NCI-H748 treated with DMSO at 0.1 percent for 48 hours (cell line): ENCODE measurements around the gene GALK2.

Source experiments
- DNase-seq: peaks from one replicate; lab custom pipeline; 2025; lab: John Stamatoyannopoulos, UW

Gene GALK2

GRCh38 chr15:49282366-49282765 lies 112.3 kb downstream of the GALK2 start:
- no peak for DNase-seq

- no peak for DNase-seq
These were observed 116.8 kb downstream of the GALK2 start for GRCh38 chr15:49286649-49287404.

DNA sequence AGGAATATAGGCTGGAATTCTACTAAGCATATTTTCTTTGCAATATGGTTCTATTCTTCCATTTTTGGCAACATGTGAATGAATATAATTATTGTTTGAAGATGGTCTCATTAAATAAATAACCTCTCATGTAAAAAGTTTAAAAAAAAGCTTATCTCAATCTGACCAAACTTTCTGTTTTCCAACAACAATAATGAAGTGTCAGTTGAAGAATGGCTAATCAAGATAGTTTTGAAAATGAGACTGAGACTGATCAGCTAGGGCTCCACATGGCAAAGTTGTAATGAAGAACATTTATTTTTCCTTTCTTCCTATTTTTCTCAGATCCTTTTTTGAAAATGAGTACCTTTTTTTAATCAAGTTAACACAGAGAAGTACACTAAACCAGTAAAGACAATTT lies 117.4 kb downstream of the GALK2 start:
- DNase-seq: no peak

DNA sequence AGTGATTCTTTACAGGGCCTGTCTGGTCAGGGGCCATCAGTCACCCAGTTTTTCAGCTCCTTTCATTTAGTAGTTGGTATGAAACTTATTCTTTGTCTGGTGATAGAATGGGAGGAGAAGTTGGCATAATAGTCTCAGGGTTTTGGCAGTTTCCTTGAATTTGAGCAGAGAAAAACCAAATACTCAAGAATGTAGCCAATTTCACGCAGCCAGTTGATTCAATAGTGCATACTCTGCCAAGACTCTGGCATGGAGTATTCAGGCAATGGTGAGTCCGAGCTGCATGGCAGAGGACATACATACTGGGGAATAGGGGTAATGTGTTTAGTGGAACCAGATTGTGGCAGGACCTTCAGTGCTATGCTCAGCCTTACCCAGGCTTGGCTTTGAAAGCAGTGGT lies 118.3 kb downstream of the GALK2 start:
- no peak for DNase-seq

- DNase-seq: no peak
These were observed 120.1 kb downstream of the GALK2 start for GRCh38 chr15:49290191-49290590.

DNA sequence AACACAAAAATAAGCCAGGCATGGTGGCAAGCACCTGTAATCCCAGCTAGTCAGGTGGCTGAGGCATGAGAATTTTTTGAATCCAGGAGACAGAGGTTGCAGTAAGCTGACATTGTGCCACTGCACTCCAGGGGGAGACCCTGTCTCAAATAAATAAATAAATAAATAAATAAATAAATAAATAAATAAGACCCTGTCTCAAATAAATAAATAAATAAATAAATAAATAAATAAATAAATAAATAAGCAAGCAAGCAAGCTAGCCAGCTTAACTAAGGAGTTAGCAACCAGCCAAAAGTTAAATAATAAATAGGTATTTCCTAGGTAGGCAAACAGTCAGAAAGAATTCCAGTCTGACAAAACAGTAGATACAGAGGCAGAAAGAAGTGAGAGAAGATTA lies 123.9 kb downstream of the GALK2 start:
- no peak for DNase-seq

GRCh38 chr15:49296258-49296657 lies 126.2 kb downstream of the GALK2 start:
- no peak for DNase-seq

DNA sequence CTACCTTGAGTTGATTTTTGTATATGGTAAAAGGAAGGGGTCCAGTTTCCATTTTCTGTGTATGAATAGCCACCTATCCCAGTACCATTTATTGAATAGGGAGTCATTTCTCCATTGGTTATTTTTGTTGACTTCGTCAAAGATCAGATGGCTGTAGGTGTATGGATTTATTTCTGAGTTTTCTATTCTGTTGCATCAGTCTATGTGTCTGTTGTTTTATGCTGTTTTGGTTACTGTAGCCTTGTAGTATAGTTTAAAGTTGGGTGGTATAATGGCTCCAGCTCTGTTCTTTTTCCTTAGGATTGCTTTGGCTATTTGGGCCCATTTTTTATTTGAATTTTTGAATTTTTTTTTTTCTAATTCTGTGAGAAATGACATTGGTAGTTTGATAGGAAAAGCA lies 127.5 kb downstream of the GALK2 start:
- no peak for DNase-seq

DNA sequence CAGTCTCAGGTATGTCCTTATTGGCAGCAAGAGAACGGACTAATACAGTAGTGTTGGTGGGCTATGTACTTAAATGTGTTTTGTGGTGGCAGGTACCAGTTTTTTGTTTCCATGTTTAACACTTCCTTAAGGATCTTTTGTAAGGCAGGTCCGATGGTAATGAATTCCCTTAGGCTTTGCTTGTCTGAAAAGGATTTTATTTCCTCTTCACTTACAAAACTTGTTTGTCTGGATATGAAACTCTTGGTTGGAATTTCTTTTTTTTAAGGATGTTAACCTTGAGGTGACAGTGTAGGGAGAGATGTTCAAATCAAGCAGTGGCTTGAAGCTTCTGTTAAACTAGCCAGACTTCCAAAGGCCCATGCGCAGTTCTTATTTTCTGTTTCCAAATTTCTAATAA lies 130.8 kb downstream of the GALK2 start:
- no peak for DNase-seq

DNA sequence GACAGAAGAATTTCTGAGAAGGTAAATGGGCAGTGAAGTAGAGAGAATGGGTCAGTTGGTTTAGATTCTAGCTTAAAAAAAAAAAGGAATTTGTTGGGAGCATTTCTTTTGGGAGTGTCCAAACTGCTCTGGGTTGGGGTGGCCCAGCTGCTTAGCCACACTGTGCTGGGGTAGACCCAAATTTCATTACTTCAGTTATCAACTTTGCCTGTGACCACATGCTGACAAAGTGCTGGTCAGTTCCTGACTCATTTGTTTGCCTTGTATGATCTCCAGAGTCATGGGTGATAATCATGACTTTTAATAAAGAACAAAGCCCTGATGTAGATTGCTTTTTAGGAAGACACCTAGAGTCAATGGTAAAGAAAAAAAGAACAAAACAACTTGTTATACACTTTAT lies 131.5 kb downstream of the GALK2 start:
- DNase-seq: no peak

DNA sequence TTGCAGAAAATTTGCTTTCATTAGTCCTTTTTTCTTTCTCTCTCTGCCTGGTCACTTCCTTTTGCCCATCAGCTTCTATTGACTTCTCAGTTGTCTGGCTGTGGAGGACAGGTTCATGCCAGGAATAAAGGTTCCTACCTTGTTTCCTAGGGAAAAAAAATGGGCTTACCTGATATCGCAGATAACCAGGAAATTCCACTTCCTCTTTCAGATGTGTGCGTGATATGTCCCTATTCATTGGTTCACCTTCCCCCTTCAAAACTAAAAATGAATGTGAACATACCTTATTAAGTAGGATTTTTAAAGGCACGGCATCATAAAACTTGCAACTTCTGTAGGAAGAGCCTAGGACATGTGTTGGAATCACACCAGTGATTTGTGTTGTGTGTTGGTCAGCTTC lies 133.0 kb downstream of the GALK2 start:
- DNase-seq: no peak

DNA sequence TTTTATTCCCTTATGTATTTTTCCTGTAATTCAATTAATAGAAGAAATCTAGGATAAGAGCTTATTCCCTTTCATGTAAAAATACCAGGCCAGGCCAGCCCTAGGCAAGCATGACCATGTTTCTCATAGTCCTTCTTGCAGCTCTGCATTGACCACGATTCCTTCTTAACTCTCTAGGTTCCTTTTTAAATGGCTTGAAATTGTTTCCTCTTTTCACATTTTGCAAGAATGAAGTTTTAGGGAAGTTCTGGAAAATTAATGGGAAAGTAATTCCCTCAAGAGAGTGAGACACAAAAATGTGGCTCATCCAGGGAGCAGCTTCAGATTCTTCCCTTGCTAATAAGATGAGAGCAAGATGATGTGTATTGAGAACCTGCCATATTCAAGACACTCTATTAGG lies 136.5 kb downstream of the GALK2 start:
- no peak for DNase-seq

DNA sequence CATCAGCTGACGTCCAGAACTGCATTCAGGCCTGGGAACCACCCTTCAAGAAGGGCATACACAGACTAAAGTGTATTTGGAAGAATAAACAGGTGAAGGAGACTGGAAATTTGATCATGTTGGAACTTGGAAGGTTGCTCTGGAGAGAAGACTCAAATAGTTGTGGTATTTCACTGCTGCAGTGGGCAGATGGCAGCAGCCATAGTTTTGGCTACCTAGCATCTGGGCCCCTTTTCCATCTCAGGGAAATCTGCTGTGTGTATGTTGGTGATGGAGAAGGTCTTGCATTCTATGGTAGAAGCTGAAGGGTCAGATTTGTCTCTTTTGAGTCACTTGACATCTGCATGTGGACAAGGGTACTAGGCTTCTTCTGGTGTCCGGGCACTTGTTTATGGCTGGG lies 138.6 kb downstream of the GALK2 start:
- no peak for DNase-seq

DNA sequence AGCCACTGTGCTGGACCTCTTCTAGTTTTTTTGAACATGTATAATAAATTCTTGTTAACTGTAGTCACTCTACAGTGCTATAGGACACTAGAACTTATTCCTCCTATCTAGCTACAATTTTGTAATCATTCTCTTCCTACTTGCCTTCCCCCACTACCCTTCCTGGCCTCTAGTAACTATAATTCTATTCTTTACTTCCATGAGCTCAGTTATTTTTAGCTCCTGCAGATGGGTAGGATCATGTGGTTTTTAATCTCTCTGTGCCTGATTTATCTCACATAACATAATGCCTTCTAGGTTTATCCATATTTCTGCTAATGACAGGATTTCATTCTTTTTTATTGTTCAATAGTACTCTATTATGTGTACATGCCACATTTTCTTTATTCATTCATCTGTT lies 139.8 kb downstream of the GALK2 start:
- DNase-seq: no peak

DNA sequence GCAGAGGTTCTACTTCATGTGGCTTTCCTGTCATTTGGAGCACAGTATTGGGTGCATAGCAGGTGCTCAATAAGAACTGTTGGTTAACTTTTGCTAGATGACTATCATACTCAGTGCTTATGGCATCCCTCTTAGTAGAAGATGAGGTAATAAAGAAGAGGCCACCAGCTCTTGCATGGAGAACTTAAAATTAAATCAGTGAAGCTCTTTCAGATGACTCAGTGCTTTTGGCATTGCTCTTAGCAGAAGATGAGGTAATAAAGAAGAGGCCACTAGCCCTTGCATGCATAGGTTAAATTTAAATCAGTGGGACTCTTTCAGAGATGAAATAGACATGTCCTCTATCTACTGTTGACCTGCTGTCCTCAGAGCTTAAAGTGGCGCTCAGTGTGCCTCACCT lies 143.6 kb downstream of the GALK2 start:
- no peak for DNase-seq

DNA sequence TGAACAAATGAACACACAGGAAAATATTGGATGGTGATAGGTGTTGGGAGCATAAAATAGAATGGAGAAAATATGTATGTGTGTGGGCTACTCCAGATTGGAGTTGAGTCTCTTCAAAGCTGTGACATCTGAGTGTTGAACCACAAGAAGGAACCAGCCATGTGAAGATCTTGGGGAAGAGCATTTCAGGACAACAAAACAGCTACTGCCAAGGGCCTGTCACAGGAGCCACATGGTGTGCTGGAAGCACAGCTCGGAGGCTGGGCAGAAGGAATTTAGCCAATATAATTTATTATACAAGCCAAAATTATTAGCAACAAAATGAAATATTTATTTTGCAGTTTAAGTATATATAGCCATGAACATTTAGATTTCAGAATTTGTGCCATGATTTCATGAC lies 144.7 kb downstream of the GALK2 start:
- DNase-seq: no peak

- no peak for DNase-seq
These were observed 145.4 kb downstream of the GALK2 start for GRCh38 chr15:49315391-49315823.

DNA sequence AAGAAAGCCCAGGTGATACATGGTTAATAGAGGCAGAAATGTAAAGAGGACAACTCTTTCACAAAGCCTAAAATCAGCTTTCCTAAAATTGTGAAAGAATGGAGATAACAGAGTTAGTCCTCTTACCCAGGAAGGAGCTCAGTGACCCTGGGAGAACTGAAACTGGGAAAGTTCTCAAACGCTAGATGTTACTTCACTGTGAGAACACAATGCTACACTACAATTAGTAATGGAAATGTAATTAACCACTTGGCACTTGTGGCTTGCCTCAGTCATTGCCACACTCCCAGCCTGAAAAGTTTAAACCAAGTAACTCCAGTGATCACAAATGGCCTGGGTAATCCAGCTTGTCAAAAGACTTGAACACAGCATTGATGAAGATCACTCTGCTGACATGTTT lies 150.3 kb downstream of the GALK2 start:
- no peak for DNase-seq

GRCh38 chr15:49323207-49323606 lies 153.2 kb downstream of the GALK2 start:
- no peak for DNase-seq

GRCh38 chr15:49327927-49328326 lies 157.9 kb downstream of the GALK2 start:
- DNase-seq: no peak

DNA sequence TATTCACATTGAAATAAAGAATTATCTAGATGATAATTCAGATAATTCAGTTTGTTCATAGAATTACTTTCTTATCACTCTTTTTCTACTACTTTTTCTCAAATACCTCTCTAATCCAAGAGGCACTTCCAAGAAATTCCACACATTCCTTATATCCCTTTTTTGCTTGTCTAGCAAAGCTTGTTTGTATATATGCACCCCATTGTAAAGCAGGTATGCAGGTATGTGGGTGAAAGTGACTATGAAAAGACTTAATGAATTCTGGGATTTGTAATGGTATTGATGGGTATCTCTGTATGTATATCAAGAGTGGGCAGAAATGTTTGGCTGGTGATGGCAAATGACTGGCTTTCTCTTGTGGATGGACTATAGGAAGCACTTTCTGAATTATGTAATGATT lies 158.9 kb downstream of the GALK2 start:
- no peak for DNase-seq

GRCh38 chr15:49330166-49330565 lies 160.1 kb downstream of the GALK2 start:
- no peak for DNase-seq

DNA sequence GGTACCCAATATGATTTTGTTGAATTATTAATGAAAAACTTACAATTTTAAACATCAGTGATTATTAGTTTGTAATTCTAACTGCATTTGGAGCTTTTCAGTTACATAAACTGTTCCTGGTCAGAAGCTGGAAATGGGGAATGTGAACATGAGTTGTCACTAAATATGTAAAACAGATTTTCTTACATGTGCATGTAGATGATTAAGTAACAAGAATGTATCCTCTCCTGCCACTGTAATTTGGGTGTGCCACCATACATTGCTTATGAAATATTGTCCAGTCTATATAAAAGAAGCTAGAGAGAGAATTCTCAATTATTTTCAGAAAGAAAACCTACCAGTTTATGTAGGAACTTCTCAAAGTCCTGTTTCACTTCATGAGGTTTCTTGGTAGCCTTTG lies 161.4 kb downstream of the GALK2 start:
- DNase-seq: no peak

GRCh38 chr15:49331951-49332350 lies 161.9 kb downstream of the GALK2 start:
- no peak for DNase-seq
